GM18868 (cell line): Measurements from ENCODE around the gene LRPPRC.
A peak's percentile ranks its signal among the peaks of the same experiment; 100 is the strongest.
"Not testable (repeated sequence)": the region's sequence is repeated elsewhere in the genome, so short reads cannot be mapped to it uniquely, and the experiment has no call there.

Experiments
- ATAC-seq: cut with Tn5 transposase; IDR thresholded peaks from one replicate; pipeline ENCODE4 v1.9.1; 2021; ENCODE audit warnings: mild to moderate bottlenecking, moderate library complexity; ENCODE audit not compliant: unreplicated experiment

Gene LRPPRC

DNA sequence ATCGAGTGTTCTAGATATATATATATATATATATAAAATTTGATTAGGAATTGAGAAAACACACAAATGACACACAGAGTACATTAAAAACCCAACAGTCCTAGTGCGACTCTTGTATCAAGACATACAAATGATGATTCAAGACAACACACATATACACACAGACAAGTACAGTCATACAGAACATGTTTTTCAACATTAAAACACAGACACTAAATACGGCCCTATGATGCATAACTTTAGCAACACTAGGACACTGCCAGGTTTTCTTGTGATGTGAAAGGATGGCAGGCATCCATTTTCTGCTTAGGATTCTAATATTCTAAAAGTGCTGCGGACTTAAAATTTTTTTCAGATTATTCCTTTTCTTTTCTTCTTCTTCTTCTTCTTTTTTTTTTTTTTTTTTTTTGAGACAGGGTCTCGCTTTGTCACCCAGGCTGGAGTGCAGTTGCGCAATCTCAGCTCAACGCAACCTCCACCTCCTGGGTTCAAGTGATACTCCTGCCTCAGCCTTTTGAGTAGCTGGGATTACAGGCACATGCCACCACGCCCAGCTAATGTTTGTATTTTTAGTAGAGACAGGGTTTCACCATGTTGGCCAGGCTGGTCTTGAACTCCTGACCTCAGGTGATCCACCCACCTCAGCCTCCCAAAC lies 84.5 kb downstream of the LRPPRC start:
- not testable (repeated sequence) for ATAC-seq

DNA sequence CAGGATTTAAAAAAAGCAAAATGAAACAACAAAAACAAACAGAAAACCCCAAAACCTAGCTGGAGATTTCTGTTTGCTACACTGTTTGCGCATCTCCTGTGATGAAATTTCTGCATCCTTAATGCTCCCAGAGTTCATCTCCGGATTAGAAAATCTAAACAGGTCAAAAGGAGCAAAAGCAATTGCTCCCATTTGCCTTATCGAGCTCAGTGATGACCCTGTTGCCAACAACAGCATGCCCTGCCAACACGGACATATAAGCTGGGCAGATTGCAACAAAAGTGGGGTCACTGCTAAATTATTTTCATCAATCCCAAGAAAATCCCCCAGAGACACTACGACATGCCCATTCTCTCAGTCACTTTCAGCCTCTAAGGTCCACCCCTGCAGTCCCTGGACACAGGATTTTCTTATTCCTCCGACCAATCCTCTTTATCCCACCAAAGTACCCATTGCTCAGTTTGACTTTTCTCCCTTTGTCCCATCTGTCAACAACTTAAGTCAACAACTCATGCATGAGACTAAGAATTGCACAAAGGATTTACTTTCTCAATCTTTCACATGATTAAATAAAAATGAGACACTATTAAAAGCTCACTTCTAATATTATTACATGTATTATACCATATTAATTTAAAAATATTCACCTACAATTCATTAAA lies 89.2 kb downstream of the LRPPRC start:
- ATAC-seq, result no peak

- no peak for ATAC-seq
Measured at GRCh38 chr2:43905871-43906270, 89.9 kb downstream of the LRPPRC start.

DNA sequence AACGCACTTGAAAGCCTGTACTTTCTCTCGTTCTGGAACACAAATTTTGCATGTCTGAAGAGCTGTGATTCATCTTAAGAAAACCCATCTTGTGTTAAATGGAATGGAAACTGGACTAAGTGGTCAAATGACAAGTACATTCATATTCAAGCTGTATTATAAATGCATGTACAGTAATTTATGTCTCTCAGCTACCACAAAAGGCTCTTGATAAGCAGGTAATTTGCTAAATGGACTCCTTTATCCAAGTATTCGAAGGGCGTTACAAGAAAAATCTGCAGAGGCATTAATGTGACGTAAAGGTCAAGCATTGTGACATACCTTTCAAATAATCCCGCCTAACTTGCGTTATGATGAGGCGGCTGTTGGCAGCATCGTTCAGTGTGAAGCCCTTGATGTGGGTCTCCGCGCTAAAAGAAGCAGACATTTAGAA lies 90.4 kb downstream of the LRPPRC start:
- no peak for ATAC-seq

DNA sequence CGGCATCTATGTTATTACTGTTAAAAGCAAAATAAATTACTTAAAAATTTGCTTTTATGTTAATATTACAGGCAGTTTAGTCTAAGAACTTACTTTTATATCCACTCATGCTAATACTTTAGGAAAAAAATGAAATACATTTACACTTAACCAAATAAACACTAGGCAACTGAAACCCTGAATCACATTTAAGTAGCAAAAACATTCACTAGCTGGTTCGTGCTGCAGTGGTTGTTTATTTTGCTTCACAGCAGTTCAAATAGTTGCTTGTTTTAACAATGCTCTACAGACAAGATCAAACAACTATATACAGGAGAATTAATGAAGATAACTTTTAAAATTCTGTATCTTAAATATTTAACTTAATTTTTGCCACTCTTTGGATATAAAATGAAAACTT lies 96.2 kb downstream of the LRPPRC start:
- no peak for ATAC-seq

GRCh38 chr2:43898838-43899346 lies 96.9 kb downstream of the LRPPRC start:
- ATAC-seq, result no peak

GRCh38 chr2:43898134-43898837 lies 97.5 kb downstream of the LRPPRC start:
- no peak for ATAC-seq

- no peak for ATAC-seq
Measured at GRCh38 chr2:43897492-43897891, 98.3 kb downstream of the LRPPRC start.

DNA sequence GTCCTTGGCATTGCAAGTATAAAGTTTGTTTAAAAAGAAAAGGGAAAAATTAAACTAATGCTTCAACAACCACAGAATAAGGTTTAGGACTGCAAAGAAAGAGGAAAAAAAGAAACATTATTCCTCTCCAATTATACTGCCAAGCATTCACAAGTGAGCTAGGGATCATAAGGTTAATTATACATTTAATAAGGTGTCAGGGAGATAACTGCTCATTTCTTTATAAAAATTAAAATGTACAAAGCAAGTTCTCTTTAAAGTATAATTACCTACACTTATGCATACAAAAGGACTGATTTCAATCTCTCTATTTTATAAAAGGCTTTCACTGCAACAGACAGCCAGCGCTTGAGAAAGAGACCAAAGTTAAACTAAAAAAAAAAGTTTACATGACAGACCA lies 98.9 kb downstream of the LRPPRC start:
- no peak for ATAC-seq

DNA sequence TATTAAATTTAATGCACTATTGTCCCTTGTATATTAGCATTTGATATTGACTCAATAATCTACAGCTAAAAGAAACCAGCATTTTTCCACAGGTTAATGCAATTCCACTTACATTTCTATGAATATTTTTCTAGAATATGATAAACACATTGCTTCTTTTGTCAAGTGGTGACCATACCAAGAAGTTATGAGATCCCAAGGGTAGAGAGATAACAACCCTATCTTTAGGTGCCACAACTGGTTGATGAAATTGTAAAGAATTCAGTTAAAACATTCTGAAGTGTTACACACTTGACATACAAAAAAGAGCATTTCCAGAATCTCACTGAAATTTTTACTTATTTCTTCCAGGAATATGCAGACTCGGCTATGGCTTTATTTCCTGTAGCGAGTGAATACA lies 101.0 kb downstream of the LRPPRC start:
- ATAC-seq, result no peak

GRCh38 chr2:43890855-43891254 lies 104.9 kb downstream of the LRPPRC start:
- no peak for ATAC-seq

DNA sequence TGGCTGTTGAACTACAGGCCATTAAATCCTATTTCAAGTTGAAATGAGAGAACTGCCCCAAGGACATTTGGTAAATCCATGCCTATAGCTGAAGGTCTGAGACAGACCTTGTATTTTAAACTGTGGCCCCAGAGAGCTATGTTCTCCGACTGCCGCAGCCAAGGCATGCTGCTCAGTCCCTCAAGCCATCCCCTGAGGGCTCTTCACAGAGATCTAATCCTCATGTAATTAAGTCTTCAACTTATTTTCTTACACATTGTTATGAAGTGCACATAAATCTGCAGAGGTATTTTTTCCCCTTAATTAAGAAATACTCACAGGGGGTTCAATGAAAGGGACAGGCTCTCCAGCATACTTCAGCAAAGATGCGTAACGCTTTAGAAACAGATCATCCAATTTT lies 106.4 kb downstream of the LRPPRC start:
- no peak for ATAC-seq

DNA sequence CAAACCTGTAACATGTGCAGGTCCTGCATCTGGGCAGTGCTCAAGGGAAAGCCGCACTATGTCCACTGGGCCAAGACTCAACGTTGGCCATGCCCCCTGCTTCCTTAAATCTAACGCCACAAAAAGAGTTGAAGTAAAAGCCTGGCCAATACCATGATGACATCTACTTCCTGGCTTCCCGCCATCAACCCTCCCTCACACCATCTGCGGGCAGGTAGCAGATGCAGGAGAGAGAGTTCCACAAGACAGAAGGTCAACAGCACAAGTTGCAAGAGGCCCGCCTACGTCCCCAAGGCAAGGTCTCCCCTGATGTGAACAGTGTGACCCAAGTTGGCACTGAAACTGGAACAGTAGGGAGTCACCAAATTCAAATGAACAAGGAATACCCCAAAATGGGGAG lies 108.6 kb downstream of the LRPPRC start:
- ATAC-seq, result no peak

DNA sequence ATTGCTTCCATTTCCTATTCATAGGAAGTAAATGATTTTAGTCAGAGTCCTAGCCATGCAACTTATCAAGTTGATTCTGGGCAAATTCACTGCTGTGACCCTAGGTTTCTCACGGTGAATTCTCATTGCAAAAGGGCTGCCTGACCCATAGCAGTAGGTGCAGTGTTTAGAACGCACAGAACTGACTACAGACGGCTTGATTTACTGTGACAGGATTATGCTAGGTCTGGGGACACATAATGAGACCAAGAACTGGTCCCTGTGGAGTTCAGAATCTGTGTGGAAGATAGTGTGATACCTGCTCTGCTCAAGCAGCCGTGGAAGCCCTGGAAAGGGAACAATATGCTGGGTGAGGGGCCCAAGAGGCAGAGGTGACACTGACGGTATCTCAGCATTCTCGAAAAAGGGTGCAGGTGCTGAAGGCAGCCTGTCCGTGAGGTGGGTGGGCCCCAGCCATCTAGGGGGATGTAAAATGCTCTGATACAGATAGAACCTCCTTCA lies 110.6 kb downstream of the LRPPRC start:
- no peak for ATAC-seq

GRCh38 chr2:43884689-43885088 lies 111.1 kb downstream of the LRPPRC start:
- ATAC-seq, result no peak

DNA sequence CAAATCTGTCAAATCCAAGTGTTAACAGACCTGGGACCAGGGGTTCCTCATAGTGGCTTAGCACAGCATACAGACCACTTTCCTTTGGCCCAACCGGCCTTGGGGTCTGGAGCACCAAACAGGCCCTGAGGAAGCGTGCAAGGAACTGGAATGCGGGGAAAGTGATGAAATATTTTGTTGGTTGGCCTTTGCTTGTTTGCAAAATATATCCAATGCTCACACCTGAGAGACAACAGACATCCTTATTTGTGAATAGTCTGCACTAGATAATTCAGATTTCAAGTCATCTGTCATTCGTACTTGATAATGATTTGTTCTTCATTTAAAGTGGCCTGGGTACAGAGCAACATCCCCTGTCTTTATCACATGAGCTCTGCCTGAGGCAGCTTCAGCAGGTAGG lies 113.5 kb downstream of the LRPPRC start:
- no peak for ATAC-seq

- no peak for ATAC-seq
Measured at GRCh38 chr2:43880952-43881351, 114.8 kb downstream of the LRPPRC start.

DNA sequence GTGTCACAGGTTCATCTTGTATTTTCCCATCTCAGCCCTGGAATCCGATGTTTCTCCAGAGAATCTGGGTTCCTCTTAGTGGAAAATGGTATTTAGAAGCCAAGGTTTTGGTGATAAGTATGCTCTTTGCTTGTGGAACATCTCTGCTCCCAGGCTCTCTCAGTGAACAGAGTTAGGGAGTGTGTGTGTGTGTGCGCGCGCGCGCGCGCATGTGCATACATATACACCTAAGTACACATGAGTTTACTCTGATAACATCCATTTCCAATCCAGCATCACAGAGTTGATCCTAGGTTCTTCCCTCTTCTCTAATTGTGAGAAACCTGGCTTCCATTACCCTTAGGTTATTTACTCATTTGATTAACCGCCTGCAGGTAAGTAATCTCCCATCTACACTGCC lies 115.3 kb downstream of the LRPPRC start:
- no peak for ATAC-seq

DNA sequence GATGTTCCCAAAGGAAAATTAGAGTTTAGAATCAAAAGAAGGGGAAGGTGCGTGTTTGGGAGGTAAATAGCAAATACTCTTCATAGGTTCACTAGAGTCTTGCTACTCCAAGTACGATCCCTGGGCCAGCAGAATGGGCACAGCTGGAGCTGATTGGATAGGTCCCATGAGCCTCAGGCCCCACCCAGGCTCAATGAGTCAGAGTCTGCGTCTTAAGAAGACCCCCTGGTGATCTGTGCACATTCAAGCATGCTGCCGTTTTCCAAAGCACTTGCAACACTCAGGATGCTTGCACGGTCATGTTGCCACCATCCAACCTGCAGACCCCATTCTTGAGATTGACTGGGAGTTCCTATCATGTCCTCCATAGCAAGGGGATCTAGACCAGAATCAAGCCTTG lies 116.5 kb downstream of the LRPPRC start:
- ATAC-seq, result no peak

- ATAC-seq, result peak; percentile 68
Measured at GRCh38 chr2:43877782-43878464, 117.9 kb downstream of the LRPPRC start.

DNA sequence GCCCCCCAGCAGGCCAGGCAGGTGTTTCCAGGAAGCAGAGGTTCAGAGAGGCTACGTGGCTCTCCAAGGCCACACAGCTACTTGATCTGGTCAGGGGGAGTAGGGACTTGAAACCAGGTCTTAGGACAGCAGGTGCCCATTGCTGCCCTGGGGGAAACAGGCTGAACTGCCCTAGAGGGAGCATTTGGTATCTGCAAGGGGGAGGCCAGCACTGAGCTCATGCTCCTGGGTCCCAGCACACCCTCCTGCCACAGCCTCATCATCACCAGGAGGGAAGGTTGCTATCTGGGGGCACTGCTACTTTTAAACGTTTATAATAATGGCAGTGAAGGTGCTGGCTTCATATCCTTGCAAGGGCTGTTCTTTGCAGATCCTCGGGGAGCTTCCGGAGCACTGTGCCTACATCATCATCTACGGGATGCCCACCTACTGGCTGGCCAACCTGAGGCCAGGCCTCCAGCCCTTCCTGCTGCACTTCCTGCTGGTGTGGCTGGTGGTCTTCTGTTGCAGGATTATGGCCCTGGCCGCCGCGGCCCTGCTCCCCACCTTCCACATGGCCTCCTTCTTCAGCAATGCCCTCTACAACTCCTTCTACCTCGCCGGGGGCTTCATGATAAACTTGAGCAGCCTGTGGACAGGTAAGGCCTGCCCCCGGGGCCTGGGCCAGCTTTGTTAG lies 120.9 kb downstream of the LRPPRC start:
- ATAC-seq, result no peak
